ENCODE measurements around the gene GRIK1.

- no peak for TF ChIP-seq CTCF (IDR thresholded peaks at IDR 0.05; ENCODE audit: borderline replicate concordance, extremely low read depth, low read length, poor library complexity, severe bottlenecking)
- TF ChIP-seq EZH2 (IDR thresholded peaks at IDR 0.05; ENCODE audit: borderline replicate concordance, low read depth, low read length, severe bottlenecking), result no peak
Measured at GRCh38 chr21:29641635-29642550, 297.9 kb downstream of the GRIK1 start.
